ENCODE data around the gene TUBB4B.

GRCh38 chr9:137236936-137237421, 4.1 kb upstream of the TUBB4B start:
- TF ChIP-seq CTCF (IDR thresholded peaks at IDR 0.05) (no peak), POLR2A (IDR thresholded peaks at IDR 0.05) (no peak)

All from thyroid gland (tissue), 4 donors.